SK-N-SH treated with all-trans-retinoic acid at 6 μM for 48 hours (cell line): ENCODE measurements around the gene MAMDC4.
"Not testable (repeated sequence)": the region's sequence is repeated elsewhere in the genome, so short reads cannot be mapped to it uniquely, and the experiment has no call there.

Source experiments
- ATAC-seq: fragments of 200-7000 bp; cut with Tn5 transposase; 3 replicates; pipeline ENCODE4 v1.9.1; 2020; ENCODE audit warnings: mild to moderate bottlenecking, moderate library complexity
- ARNTL ChIP-seq: fragments of 450-650 bp; formaldehyde crosslinking; IDR thresholded peaks from 2 replicates; pipeline ENCODE4 v1.5.0; 2020; ENCODE audit warnings: low read depth, mild to moderate bottlenecking, moderate library complexity, borderline replicate concordance
- CSDC2 ChIP-seq: fragments of 250-450 bp; sonication (Bioruptor Pico); IDR thresholded peaks from 2 replicates; pipeline ENCODE4 v1.5.0; 2020; ENCODE audit warnings: mild to moderate bottlenecking, moderate library complexity
- ESRRG ChIP-seq: fragments of 250-450 bp; sonication (Bioruptor Pico); IDR thresholded peaks from 2 replicates; pipeline ENCODE4 v1.6.1; 2021; ENCODE audit warnings: mild to moderate bottlenecking
- GLIS3 ChIP-seq: fragments of 250-450 bp; sonication (Bioruptor Pico); IDR thresholded peaks from 2 replicates; pipeline ENCODE4 v1.5.0; 2020; ENCODE audit warnings: mild to moderate bottlenecking, moderate library complexity
- ISL1 ChIP-seq: fragments of 250-450 bp; sonication (Bioruptor Pico); IDR thresholded peaks from 2 replicates; pipeline ENCODE4 v2.1.2; 2022; ENCODE audit warnings: mild to moderate bottlenecking, moderate library complexity
- OSR1 ChIP-seq: fragments of 250-450 bp; sonication (Bioruptor Pico); IDR thresholded peaks from 2 replicates; pipeline ENCODE4 v1.8.0; 2022; ENCODE audit warnings: moderate library complexity, mild to moderate bottlenecking, inconsistent platforms
- PATZ1 ChIP-seq: fragments of 250-450 bp; sonication (Bioruptor Pico); IDR thresholded peaks from 2 replicates; pipeline ENCODE4 v1.8.0; 2020; ENCODE audit warnings: mild to moderate bottlenecking, moderate library complexity, borderline replicate concordance
- PPARA ChIP-seq: fragments of 250-450 bp; sonication (Bioruptor Pico); IDR thresholded peaks from 2 replicates; pipeline ENCODE4 v1.5.0; 2020; ENCODE audit warnings: mild to moderate bottlenecking, borderline replicate concordance
- RARB ChIP-seq: fragments of 250-450 bp; sonication (Bioruptor Pico); IDR thresholded peaks from 2 replicates; pipeline ENCODE4 v1.8.0; 2021; ENCODE audit warnings: mild to moderate bottlenecking, moderate library complexity
- TOX ChIP-seq: fragments of 250-450 bp; sonication (Bioruptor Pico); IDR thresholded peaks from 2 replicates; pipeline ENCODE4 v1.8.0; 2021; ENCODE audit warnings: mild to moderate bottlenecking, moderate library complexity, borderline replicate concordance
- ZFP3 ChIP-seq: fragments of 250-450 bp; sonication (Bioruptor Pico); IDR thresholded peaks from 2 replicates; pipeline ENCODE4 v1.5.0; 2020; ENCODE audit warnings: mild to moderate bottlenecking, moderate library complexity
- ZNF565 ChIP-seq: fragments of 450-650 bp; formaldehyde crosslinking; conservative IDR thresholded peaks from 2 replicates; pipeline ENCODE4 v1.5.0; 2020; ENCODE audit warnings: low read depth, mild to moderate bottlenecking, moderate library complexity
- ZNF70 ChIP-seq: fragments of 450-650 bp; formaldehyde crosslinking; IDR thresholded peaks from 2 replicates; pipeline ENCODE4 v1.5.0; 2020; ENCODE audit warnings: mild to moderate bottlenecking, moderate library complexity
- ZNF8 ChIP-seq: fragments of 450-650 bp; formaldehyde crosslinking; IDR thresholded peaks from 2 replicates; pipeline ENCODE4 v1.5.0; 2020; ENCODE audit warnings: mild to moderate bottlenecking, moderate library complexity
- TF ChIP-seq, protein P1 (sequence below): fragments of 250-450 bp; sonication (Bioruptor Pico); IDR thresholded peaks from 2 replicates; pipeline ENCODE4 v1.5.1; 2021; ENCODE audit warnings: mild to moderate bottlenecking, moderate library complexity
- TF ChIP-seq, protein P2 (sequence below): fragments of 250-450 bp; sonication (Bioruptor Pico); IDR thresholded peaks from 2 replicates; pipeline ENCODE4 v1.5.0; 2020; ENCODE audit warnings: mild to moderate bottlenecking, moderate library complexity
- TF ChIP-seq, protein P3 (sequence below): fragments of 250-450 bp; sonication (Bioruptor Pico); IDR thresholded peaks from 2 replicates; pipeline ENCODE4 v1.8.0; 2021; ENCODE audit warnings: low read depth, mild to moderate bottlenecking, moderate library complexity, borderline replicate concordance
- TF ChIP-seq, protein P4 (sequence below): fragments of 250-450 bp; sonication (Bioruptor Pico); IDR thresholded peaks from 2 replicates; pipeline ENCODE4 v1.5.1; 2020; ENCODE audit warnings: low read depth, mild to moderate bottlenecking, moderate library complexity

The MAMDC4 gene

GRCh38 chr9:136832581-136832980 lies 19.6 kb upstream of the MAMDC4 start:
- TF ChIP-seq TOX (CRISPR knock-in tag) (no peak), CSDC2 (CRISPR knock-in tag) (no peak), OSR1 (CRISPR knock-in tag) (no peak), ZNF8 (no peak), PPARA (CRISPR knock-in tag) (no peak), ZNF565 (CRISPR knock-in tag) (no peak), ZFP3 (CRISPR knock-in tag) (no peak), PATZ1 (CRISPR knock-in tag) (no peak), RARB (no peak), ZNF70 (CRISPR knock-in tag) (no peak), ISL1 (CRISPR knock-in tag) (no peak)
- TF ChIP-seq, protein P1, sequence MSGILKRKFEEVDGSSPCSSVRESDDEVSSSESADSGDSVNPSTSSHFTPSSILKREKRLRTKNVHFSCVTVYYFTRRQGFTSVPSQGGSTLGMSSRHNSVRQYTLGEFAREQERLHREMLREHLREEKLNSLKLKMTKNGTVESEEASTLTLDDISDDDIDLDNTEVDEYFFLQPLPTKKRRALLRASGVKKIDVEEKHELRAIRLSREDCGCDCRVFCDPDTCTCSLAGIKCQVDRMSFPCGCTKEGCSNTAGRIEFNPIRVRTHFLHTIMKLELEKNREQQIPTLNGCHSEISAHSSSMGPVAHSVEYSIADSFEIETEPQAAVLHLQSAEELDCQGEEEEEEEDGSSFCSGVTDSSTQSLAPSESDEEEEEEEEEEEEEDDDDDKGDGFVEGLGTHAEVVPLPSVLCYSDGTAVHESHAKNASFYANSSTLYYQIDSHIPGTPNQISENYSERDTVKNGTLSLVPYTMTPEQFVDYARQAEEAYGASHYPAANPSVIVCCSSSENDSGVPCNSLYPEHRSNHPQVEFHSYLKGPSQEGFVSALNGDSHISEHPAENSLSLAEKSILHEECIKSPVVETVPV = no peak
- TF ChIP-seq, protein P2, sequence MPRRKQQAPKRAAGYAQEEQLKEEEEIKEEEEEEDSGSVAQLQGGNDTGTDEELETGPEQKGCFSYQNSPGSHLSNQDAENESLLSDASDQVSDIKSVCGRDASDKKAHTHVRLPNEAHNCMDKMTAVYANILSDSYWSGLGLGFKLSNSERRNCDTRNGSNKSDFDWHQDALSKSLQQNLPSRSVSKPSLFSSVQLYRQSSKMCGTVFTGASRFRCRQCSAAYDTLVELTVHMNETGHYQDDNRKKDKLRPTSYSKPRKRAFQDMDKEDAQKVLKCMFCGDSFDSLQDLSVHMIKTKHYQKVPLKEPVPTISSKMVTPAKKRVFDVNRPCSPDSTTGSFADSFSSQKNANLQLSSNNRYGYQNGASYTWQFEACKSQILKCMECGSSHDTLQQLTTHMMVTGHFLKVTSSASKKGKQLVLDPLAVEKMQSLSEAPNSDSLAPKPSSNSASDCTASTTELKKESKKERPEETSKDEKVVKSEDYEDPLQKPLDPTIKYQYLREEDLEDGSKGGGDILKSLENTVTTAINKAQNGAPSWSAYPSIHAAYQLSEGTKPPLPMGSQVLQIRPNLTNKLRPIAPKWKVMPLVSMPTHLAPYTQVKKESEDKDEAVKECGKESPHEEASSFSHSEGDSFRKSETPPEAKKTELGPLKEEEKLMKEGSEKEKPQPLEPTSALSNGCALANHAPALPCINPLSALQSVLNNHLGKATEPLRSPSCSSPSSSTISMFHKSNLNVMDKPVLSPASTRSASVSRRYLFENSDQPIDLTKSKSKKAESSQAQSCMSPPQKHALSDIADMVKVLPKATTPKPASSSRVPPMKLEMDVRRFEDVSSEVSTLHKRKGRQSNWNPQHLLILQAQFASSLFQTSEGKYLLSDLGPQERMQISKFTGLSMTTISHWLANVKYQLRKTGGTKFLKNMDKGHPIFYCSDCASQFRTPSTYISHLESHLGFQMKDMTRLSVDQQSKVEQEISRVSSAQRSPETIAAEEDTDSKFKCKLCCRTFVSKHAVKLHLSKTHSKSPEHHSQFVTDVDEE (CRISPR knock-in tag) = no peak
- TF ChIP-seq, protein P3, sequence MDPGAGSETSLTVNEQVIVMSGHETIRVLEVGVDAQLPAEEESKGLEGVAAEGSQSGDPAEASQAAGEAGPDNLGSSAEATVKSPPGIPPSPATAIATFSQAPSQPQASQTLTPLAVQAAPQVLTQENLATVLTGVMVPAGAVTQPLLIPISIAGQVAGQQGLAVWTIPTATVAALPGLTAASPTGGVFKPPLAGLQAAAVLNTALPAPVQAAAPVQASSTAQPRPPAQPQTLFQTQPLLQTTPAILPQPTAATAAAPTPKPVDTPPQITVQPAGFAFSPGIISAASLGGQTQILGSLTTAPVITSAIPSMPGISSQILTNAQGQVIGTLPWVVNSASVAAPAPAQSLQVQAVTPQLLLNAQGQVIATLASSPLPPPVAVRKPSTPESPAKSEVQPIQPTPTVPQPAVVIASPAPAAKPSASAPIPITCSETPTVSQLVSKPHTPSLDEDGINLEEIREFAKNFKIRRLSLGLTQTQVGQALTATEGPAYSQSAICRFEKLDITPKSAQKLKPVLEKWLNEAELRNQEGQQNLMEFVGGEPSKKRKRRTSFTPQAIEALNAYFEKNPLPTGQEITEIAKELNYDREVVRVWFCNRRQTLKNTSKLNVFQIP (CRISPR knock-in tag) = no peak
- TF ChIP-seq, all 23 proteins: peak for 0
- no peak for ATAC-seq

DNA sequence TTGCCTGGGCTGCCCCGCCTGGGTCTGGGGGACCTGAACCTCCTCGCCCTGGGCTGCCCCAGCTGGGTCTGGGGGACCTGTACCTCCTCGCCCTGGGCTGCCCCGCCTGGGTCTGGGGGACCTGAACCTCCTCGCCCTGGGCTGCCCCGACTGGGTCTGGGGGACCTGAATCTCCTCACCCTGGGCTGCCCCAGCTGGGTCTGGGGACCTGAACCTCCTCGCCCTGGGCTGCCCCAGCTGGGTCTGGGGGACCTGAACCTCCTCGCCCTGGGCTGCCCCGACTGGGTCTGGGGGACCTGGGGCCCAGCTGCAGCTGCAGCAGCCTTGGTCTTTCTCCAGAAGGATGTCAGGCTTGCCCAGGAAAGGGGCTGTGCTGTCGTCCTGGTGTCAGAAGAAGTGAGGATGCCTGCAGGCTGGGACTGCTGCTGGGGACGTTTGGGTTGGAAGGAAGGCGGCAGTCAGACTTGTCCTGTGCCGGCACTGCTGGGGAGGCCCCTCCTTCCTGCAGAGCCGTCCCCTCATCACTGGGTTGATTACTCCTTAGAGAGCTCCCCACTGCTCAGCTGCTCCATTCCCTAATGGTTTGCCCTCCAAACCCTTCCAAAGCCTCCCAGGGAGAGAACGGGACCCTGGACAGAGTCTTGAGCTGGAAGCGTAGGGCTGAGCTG lies 18.6 kb upstream of the MAMDC4 start:
- ATAC-seq = not testable (repeated sequence)

- ATAC-seq = no peak
- TF ChIP-seq TOX (CRISPR knock-in tag) = no peak
- no peak for TF ChIP-seq OSR1 (CRISPR knock-in tag)
- no peak for TF ChIP-seq CSDC2 (CRISPR knock-in tag)
- no peak for TF ChIP-seq GLIS3 (CRISPR knock-in tag)
- TF ChIP-seq, protein P3 (CRISPR knock-in tag) = no peak
- no peak for TF ChIP-seq PATZ1 (CRISPR knock-in tag)
- TF ChIP-seq, protein P2 (CRISPR knock-in tag) = no peak
- TF ChIP-seq, protein P4, sequence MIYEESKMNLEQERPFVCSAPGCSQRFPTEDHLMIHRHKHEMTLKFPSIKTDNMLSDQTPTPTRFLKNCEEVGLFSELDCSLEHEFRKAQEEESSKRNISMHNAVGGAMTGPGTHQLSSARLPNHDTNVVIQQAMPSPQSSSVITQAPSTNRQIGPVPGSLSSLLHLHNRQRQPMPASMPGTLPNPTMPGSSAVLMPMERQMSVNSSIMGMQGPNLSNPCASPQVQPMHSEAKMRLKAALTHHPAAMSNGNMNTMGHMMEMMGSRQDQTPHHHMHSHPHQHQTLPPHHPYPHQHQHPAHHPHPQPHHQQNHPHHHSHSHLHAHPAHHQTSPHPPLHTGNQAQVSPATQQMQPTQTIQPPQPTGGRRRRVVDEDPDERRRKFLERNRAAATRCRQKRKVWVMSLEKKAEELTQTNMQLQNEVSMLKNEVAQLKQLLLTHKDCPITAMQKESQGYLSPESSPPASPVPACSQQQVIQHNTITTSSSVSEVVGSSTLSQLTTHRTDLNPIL = no peak
- TF ChIP-seq ISL1 (CRISPR knock-in tag) = no peak
- no peak for TF ChIP-seq ARNTL (CRISPR knock-in tag)
- TF ChIP-seq ZNF8 = no peak
- TF ChIP-seq ZNF70 (CRISPR knock-in tag) = no peak
- no peak for TF ChIP-seq ZFP3 (CRISPR knock-in tag)
- TF ChIP-seq ESRRG (CRISPR knock-in tag) = no peak
- TF ChIP-seq ZNF565 (CRISPR knock-in tag) = no peak
These were observed 16.8 kb upstream of the MAMDC4 start for GRCh38 chr9:136835162-136835931.
